GM12878 (cell line): Measurements from ENCODE around the gene ZNF333.

Experiments used
- ATF3 ChIP-seq: IDR thresholded peaks from 2 replicates; pipeline ENCODE4 v1.6.1; 2011; ENCODE audit warnings: low read depth, mild to moderate bottlenecking, low read length, moderate library complexity, borderline replicate concordance; ENCODE audit errors: extremely low read depth
- CTCF ChIP-seq, 3 experiments: IDR thresholded peaks in 2 of 3; conservative IDR thresholded peaks in 1 of 3; 2 replicates each; pipeline ENCODE4 v1.5.1; 2011; ENCODE audit warnings: low read depth in 3 of 3, low read length in 3 of 3, mild to moderate bottlenecking in 3 of 3, control low read depth in 2 of 3, moderate library complexity in 2 of 3, inconsistent platforms in 1 of 3, mixed read lengths in 1 of 3; ENCODE audit not compliant: control insufficient read depth in 2 of 3, insufficient read depth in 1 of 3; ENCODE audit errors: extremely low read depth in 1 of 3
- EGR1 ChIP-seq, 2 experiments: IDR thresholded peaks; 1 replicate in 1 of 2; 2 replicates in 1 of 2; pipeline ENCODE4 v1.6.1; 2011 to 2012; ENCODE audit warnings: low read depth in 2 of 2, low read length in 2 of 2, borderline replicate concordance in 1 of 2, mild to moderate bottlenecking in 1 of 2, moderate library complexity in 1 of 2
- EZH2 ChIP-seq: IDR thresholded peaks from 2 replicates; pipeline ENCODE4 v1.6.1; 2012; ENCODE audit warnings: low read depth, mild to moderate bottlenecking, control low read depth, inconsistent platforms, low read length, borderline replicate concordance; ENCODE audit not compliant: control insufficient read depth
- GABPA ChIP-seq: IDR thresholded peaks from 2 replicates; pipeline ENCODE4 v1.6.1; 2014; ENCODE audit warnings: antibody characterized with exemption, low read depth, mild to moderate bottlenecking, inconsistent platforms
- MAX ChIP-seq: IDR thresholded peaks from 2 replicates; pipeline ENCODE4 v1.6.1; 2012; ENCODE audit warnings: low read depth, low read length, improper control_type of control experiment
- MXI1 ChIP-seq: fragments of 150-350 bp; IDR thresholded peaks from 2 replicates; pipeline ENCODE4 v1.6.1; 2011; ENCODE audit warnings: low read depth, mild to moderate bottlenecking, inconsistent platforms, low read length, improper control_type of control experiment
- PBX3 ChIP-seq: IDR thresholded peaks from 2 replicates; pipeline ENCODE4 v1.6.1; 2011; ENCODE audit warnings: mild to moderate bottlenecking, low read depth, low read length, moderate library complexity; ENCODE audit not compliant: insufficient replicate concordance
- RAD21 ChIP-seq: IDR thresholded peaks from 2 replicates; pipeline ENCODE4 v1.6.1; 2011; ENCODE audit warnings: mild to moderate bottlenecking, low read depth, low read length, moderate library complexity; ENCODE audit not compliant: insufficient read depth
- REST ChIP-seq: IDR thresholded peaks from 2 replicates; pipeline ENCODE4 v1.6.1; 2012; ENCODE audit warnings: mild to moderate bottlenecking, low read depth, low read length
- TCF12 ChIP-seq: IDR thresholded peaks from 2 replicates; pipeline ENCODE4 v1.6.1; 2011; ENCODE audit warnings: low read depth, mild to moderate bottlenecking, low read length
- ZNF274 ChIP-seq: IDR thresholded peaks from one replicate; pipeline ENCODE4 v1.8.0; 2011; ENCODE audit not compliant: insufficient read length, insufficient read depth

- no peak for TF ChIP-seq MXI1
- no peak for TF ChIP-seq RAD21
- no peak for TF ChIP-seq MAX
- TF ChIP-seq PBX3 = no peak
- TF ChIP-seq CTCF (IDR thresholded peaks at IDR 0.05 in 2 of 3, conservative IDR thresholded peaks at IDR 0.05 in 1 of 3; ENCODE audit: control insufficient read depth in 2 of 3, extremely low read depth in 1 of 3, insufficient read depth in 1 of 3, low read depth in 3 of 3, low read length in 3 of 3) = no peak
- TF ChIP-seq ZNF274 = no peak
- TF ChIP-seq EGR1 (IDR thresholded peaks at IDR 0.05; ENCODE audit: borderline replicate concordance in 1 of 2, low read depth in 2 of 2, low read length in 2 of 2) = no peak
- TF ChIP-seq ATF3 = no peak
- TF ChIP-seq TCF12 = no peak
- TF ChIP-seq GABPA = no peak
- TF ChIP-seq REST = no peak
- TF ChIP-seq EZH2 = no peak
Measured at GRCh38 chr19:14770136-14770535, 80.3 kb downstream of the ZNF333 start.
